ENCODE measurements around the gene GTF3C2. TPM values are rescaled to one million over a fixed set of nuclear protein-coding genes. Genes with fewer than 3 reads are reported as not detected.
A peak's percentile ranks its signal among the peaks of the same experiment; 100 is the strongest.

GTF3C2 gene
- polyA plus RNA-seq, 2 of the 4 experiments (the other 2 are of a cell fraction), result 75.4 to 101 TPM

GRCh38 chr2:27380626-27381545 lies 24.3 kb upstream of the GTF3C2 start, which contains the start of gene ZNF513 (continued):
- TF ChIP-seq HES2 (IDR thresholded peaks at IDR 0.05) (no peak), REST (IDR thresholded peaks at IDR 0.05) (0 out of 2 replicates have a peak, but pooled peaks have one; percentile 13)

GRCh38 chr2:27379836-27380625 lies 23.5 kb upstream of the GTF3C2 start:
- ATAC-seq (peak; percentile 9), DNase-seq (ENCODE audit: low read depth in 1 of 2, low spot score in 1 of 2) (peak in 1 of 2 experiments; percentile 59)
- TF ChIP-seq JUN (IDR thresholded peaks at IDR 0.05) (no peak), MAX (IDR thresholded peaks at IDR 0.05) (no peak), HEYL (CRISPR knock-in tag; IDR thresholded peaks at IDR 0.05) (no peak), EHF (CRISPR knock-in tag; IDR thresholded peaks at IDR 0.05) (peak; percentile 59; the same call in 1 of the 2 replicates), EP300 (IDR thresholded peaks at IDR 0.05) (no peak), MAFK (IDR thresholded peaks at IDR 0.05; ENCODE audit: partially characterized antibody) (no peak), ATOH8 (CRISPR knock-in tag; IDR thresholded peaks at IDR 0.05; ENCODE audit: low read depth) (peak; percentile 82), NFE2L2 (conservative IDR thresholded peaks at IDR 0.05; ENCODE audit: low read length) (no peak), FOSB (CRISPR knock-in tag; IDR thresholded peaks at IDR 0.05) (no peak), CTCF (IDR thresholded peaks at IDR 0.05) (no peak), HDAC2 (IDR thresholded peaks at IDR 0.05) (no peak), E2F6 (IDR thresholded peaks at IDR 0.05; ENCODE audit: borderline replicate concordance, low read depth) (no peak), GATA3 (IDR thresholded peaks at IDR 0.05; ENCODE audit: borderline replicate concordance) (no peak), HES2 (IDR thresholded peaks at IDR 0.05) (no peak), POLR2A (IDR thresholded peaks at IDR 0.05; ENCODE audit: low read length) (no peak; the same call in 1 of the 2 replicates), ZSCAN20 (CRISPR knock-in tag; IDR thresholded peaks at IDR 0.05) (no peak), RNF2 (IDR thresholded peaks at IDR 0.05; ENCODE audit: borderline replicate concordance, low read depth) (no peak), CEBPB (IDR thresholded peaks at IDR 0.05) (no peak), MAZ (IDR thresholded peaks at IDR 0.05; ENCODE audit: borderline replicate concordance, low read depth, low read length) (no peak), SMC3 (IDR thresholded peaks at IDR 0.05) (no peak), NPAS2 (CRISPR knock-in tag; IDR thresholded peaks at IDR 0.05; ENCODE audit: borderline replicate concordance) (no peak), ZNF302 (CRISPR knock-in tag; IDR thresholded peaks at IDR 0.05) (no peak), PBX3 (IDR thresholded peaks at IDR 0.05) (no peak), FOXS1 (CRISPR knock-in tag; IDR thresholded peaks at IDR 0.05) (no peak), POLR2AphosphoS2 (conservative IDR thresholded peaks at IDR 0.05; ENCODE audit: low read length) (peak; percentile 57; the same call in 1 of the 2 replicates)

More at GRCh38 chr2:27379836-27380625, 23.5 kb upstream of the GTF3C2 start:
- POLR2A ChIA-PET, result interaction anchor here (0.6 to 3.0 kb wide), 5 partner anchors 10 to 302 kb away, joined by 3 to 26 read pairs (median 8); partner anchors contain the start of genes ATRAID, EIF2B4, GTF3C2 and PPM1G
- CTCF ChIA-PET, result interaction anchor here (0.9 to 6.9 kb wide), 8 partner anchors 7 to 122 kb away, joined by 3 to 50 read pairs (median 4); partner anchors contain the start of genes EIF2B4 and SNX17
- 2% methylated on average over 16 of the region's 35 CpGs for WGBS (ENCODE audit: missing lambda C conversion rate)
- no peak for FAIRE-seq
- Histone ChIP-seq H3K4me2 (peak overlapping the region; percentile 93), H3K27ac (peak overlapping the region; percentile 92 to 94), H3K4me1 (peaks cover 24% of the 10 kb centered on the region), H3K9me3 (no peaks in the 10 kb centered on the region), H3K4me3 (peak overlapping the region; percentile 72)

All from A549 (cell line).